ENCODE results near the gene ZRANB1. TPM values are rescaled to one million over a fixed set of nuclear protein-coding genes. Genes with fewer than 3 reads are reported as not detected.

The ZRANB1 gene
- total and polyA plus RNA-seq, 2 of the 13 experiments (the other 11 are each of a cell fraction or from before 2014, with no cell fraction given) = 10.3 to 19.6 TPM

DNA sequence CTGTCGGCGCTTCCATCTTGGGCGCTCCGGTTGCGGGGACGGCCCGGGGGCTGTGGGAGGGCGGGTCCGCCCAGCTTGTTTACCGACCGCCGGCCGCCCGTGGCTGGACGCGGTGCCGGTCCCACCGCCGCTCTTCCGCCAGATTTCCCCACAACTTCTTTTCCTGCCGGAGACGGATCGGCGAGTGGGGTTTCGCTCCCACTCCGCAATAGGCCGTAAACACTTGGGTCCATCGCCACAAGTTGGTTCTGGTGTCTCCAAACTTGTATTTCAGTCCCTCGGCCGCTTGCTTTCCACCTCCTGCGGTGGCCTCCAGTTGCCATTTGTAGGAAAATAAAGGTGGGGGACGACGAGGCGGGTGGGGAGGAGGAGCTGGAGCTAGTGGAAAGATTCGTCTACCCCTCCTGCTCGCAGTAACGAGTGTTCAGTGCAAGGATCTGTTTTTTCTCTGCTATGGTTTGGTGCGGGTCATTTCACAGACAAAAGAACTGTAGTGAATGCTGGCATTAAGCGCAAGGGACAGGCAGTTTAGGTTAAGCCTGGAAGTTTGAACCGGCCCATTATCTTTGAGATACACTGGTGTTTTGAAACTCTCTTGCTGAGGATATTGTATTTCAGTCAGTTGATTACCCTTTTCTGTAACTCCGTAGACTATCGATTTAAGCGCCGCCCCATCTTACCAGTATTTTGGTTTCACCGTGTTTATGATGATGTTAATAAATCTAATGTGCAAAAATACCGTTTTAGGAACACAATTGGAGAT is 24.3 kb upstream of the ZRANB1 start (continued):
- no peak for TF ChIP-seq CHCHD3 (CRISPR knock-in tag; IDR thresholded peaks at IDR 0.05)
- no peak for TF ChIP-seq TP53 (CRISPR knock-in tag; conservative IDR thresholded peaks at IDR 0.05)
- no peak for TF ChIP-seq SMAD3 (CRISPR knock-in tag; IDR thresholded peaks at IDR 0.05)
- no peak for TF ChIP-seq REXO4 (CRISPR knock-in tag; IDR thresholded peaks at IDR 0.05; ENCODE audit: borderline replicate concordance)
- TF ChIP-seq ZNF75D (CRISPR knock-in tag; IDR thresholded peaks at IDR 0.05; ENCODE audit: borderline replicate concordance) = no peak
- TF ChIP-seq, protein P1, sequence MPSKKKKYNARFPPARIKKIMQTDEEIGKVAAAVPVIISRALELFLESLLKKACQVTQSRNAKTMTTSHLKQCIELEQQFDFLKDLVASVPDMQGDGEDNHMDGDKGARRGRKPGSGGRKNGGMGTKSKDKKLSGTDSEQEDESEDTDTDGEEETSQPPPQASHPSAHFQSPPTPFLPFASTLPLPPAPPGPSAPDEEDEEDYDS (CRISPR knock-in tag; IDR thresholded peaks at IDR 0.05) = no peak
- TF ChIP-seq, protein P2, sequence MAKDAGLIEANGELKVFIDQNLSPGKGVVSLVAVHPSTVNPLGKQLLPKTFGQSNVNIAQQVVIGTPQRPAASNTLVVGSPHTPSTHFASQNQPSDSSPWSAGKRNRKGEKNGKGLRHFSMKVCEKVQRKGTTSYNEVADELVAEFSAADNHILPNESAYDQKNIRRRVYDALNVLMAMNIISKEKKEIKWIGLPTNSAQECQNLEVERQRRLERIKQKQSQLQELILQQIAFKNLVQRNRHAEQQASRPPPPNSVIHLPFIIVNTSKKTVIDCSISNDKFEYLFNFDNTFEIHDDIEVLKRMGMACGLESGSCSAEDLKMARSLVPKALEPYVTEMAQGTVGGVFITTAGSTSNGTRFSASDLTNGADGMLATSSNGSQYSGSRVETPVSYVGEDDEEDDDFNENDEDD (CRISPR knock-in tag; IDR thresholded peaks at IDR 0.05; ENCODE audit: borderline replicate concordance) = no peak
- TF ChIP-seq ZNF431 (CRISPR knock-in tag; IDR thresholded peaks at IDR 0.05; ENCODE audit: borderline replicate concordance, low read depth) = no peak
- no peak for TF ChIP-seq MAZ (IDR thresholded peaks at IDR 0.05; ENCODE audit: borderline replicate concordance, low read depth, low read length)
- no peak for TF ChIP-seq MAZ (CRISPR knock-in tag; IDR thresholded peaks at IDR 0.05; ENCODE audit: low read depth)
- no peak for TF ChIP-seq SNAPC2 (CRISPR knock-in tag; IDR thresholded peaks at IDR 0.05)
- TF ChIP-seq ZNF569 (CRISPR knock-in tag; IDR thresholded peaks at IDR 0.05; ENCODE audit: borderline replicate concordance) = no peak
- TF ChIP-seq ZNF274 (CRISPR knock-in tag; IDR thresholded peaks at IDR 0.05) = no peak
- 0 out of 2 replicates have a peak, but pooled peaks have one; percentile 42 for TF ChIP-seq PAX8 (CRISPR knock-in tag; IDR thresholded peaks at IDR 0.05; ENCODE audit: borderline replicate concordance)
- TF ChIP-seq ZNF367 (CRISPR knock-in tag; IDR thresholded peaks at IDR 0.05; ENCODE audit: borderline replicate concordance) = no peak
- TF ChIP-seq PHF21A (CRISPR knock-in tag; IDR thresholded peaks at IDR 0.05) = no peak
- no peak for TF ChIP-seq ZIK1 (CRISPR knock-in tag; IDR thresholded peaks at IDR 0.05; ENCODE audit: borderline replicate concordance, low read depth)
- TF ChIP-seq ZNF639 (CRISPR knock-in tag; conservative IDR thresholded peaks at IDR 0.05) = peak; percentile 61; the same call in 1 of the 2 replicates
- TF ChIP-seq, protein P3, sequence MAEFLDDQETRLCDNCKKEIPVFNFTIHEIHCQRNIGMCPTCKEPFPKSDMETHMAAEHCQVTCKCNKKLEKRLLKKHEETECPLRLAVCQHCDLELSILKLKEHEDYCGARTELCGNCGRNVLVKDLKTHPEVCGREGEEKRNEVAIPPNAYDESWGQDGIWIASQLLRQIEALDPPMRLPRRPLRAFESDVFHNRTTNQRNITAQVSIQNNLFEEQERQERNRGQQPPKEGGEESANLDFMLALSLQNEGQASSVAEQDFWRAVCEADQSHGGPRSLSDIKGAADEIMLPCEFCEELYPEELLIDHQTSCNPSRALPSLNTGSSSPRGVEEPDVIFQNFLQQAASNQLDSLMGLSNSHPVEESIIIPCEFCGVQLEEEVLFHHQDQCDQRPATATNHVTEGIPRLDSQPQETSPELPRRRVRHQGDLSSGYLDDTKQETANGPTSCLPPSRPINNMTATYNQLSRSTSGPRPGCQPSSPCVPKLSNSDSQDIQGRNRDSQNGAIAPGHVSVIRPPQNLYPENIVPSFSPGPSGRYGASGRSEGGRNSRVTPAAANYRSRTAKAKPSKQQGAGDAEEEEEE (CRISPR knock-in tag; IDR thresholded peaks at IDR 0.05; ENCODE audit: borderline replicate concordance) = no peak
- TF ChIP-seq ZEB1 (IDR thresholded peaks at IDR 0.05; ENCODE audit: insufficient replicate concordance, low read depth) = no peak
- 0 out of 2 replicates have a peak, but pooled peaks have one; percentile 27 for TF ChIP-seq HIVEP1 (CRISPR knock-in tag; IDR thresholded peaks at IDR 0.05)
- TF ChIP-seq RXRA (CRISPR knock-in tag; IDR thresholded peaks at IDR 0.05) = no peak
- TF ChIP-seq, protein P4, sequence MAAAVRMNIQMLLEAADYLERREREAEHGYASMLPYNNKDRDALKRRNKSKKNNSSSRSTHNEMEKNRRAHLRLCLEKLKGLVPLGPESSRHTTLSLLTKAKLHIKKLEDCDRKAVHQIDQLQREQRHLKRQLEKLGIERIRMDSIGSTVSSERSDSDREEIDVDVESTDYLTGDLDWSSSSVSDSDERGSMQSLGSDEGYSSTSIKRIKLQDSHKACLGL (CRISPR knock-in tag; IDR thresholded peaks at IDR 0.05) = no peak
- TF ChIP-seq SNRNP70 (IDR thresholded peaks at IDR 0.05; ENCODE audit: low read depth, low read length) = no peak
- no peak for TF ChIP-seq RFX5 (IDR thresholded peaks at IDR 0.05; ENCODE audit: low read depth, low read length)

Measured in HepG2 (cell line).